GM18505 (cell line): ENCODE measurements around the gene MICU2.
"Not testable (repeated sequence)": the region's sequence is repeated elsewhere in the genome, so short reads cannot be mapped to it uniquely, and the experiment has no call there.

Experiments used
- ATAC-seq: cut with Tn5 transposase; IDR thresholded peaks from one replicate; pipeline ENCODE4 v1.9.1; 2021; ENCODE audit not compliant: unreplicated experiment
- POLR2A ChIP-seq: IDR thresholded peaks from 4 replicates; pipeline ENCODE4 v1.6.1; 2011; ENCODE audit warnings: borderline replicate concordance; ENCODE audit not compliant: insufficient read depth, insufficient read length; ENCODE audit errors: extremely low read depth

The MICU2 gene

DNA sequence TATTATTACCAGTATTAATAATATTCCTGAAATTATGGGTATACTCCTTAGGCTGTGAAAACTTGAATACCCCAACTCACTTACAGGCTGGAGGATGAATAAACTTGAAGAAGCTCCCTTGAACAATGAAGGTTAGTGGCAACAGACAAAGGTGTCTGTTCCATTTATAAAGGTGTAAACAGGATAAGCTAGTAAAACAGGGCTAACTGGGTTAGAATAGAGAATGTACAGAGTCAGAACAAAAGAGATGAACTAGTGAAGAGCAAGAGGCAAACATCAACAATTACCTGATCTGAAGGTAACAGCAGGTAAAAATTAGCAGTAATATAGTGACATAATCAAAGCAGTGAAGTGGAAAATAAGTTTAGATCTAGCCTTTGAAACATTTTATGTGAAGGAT is 23.2 kb downstream of the MICU2 start:
- TF ChIP-seq POLR2A, result no peak

DNA sequence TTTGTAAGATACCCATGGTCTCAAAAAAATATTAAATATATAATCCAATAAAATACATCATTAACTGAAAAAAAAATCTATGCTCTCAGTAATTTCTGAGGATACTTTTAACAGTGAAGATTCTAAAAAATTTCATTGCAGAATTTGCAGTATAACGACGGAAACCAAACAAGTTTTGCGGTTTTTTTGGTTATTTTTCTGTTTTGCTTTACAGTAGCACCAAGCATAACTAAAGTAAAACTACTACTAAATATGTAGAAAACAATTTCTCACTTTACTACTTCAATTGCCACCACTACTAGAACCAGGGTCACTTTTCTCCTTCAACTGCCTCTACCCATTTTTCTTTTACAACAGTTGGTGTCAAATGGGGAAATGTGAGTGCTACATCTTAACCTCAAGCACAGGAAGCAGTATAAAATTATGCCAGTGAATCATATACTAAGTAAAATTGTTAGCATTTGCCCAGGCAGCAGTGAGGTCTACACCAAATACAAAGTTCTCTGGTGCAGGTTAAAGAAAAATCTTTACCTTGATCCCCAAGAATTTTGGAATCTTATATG is 24.1 kb downstream of the MICU2 start:
- no peak for ATAC-seq

More for the DNA sequence above, 23.2 kb downstream of the MICU2 start:
- no peak for ATAC-seq

DNA sequence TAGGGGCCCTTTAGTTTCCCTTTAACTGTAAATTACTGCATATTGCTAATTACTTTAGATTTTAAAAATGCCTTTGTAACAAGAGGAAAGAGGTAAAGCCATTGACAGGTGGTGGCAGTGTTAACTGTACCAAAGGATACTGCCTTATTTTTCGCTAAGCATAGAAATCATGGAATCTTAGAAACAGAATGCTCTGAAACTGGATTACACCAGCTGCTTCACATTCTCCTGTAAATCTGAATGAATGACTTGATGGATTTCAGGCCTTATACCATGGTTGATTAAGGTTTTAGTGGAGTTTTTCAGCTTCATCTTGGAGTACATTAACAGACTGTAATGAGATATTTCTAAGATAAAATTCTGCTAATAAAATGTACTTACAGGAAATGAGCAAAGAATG is 25.2 kb downstream of the MICU2 start:
- no peak for ATAC-seq

More for the DNA sequence above, 24.1 kb downstream of the MICU2 start:
- no peak for TF ChIP-seq POLR2A

DNA sequence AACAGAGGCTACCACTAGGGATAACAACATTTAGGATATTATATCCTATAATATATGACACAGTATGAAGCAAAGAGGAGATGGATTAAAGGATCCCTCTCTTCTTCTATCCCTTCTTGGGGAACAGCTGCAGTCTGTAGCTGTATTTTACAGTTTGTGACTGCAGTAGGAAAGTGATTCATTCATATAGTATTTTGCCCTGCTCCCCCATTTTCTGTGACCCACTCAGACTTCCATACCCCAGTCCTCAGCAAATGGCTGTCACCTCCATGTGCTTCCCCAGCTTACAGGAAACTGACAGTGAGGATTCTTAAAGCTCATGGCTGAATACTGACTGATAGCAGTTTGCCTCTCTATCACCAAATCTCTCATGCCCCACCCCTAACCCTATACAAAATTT is 27.5 kb downstream of the MICU2 start:
- no peak for TF ChIP-seq POLR2A
- no peak for ATAC-seq

More for the DNA sequence above, 25.2 kb downstream of the MICU2 start:
- no peak for TF ChIP-seq POLR2A

DNA sequence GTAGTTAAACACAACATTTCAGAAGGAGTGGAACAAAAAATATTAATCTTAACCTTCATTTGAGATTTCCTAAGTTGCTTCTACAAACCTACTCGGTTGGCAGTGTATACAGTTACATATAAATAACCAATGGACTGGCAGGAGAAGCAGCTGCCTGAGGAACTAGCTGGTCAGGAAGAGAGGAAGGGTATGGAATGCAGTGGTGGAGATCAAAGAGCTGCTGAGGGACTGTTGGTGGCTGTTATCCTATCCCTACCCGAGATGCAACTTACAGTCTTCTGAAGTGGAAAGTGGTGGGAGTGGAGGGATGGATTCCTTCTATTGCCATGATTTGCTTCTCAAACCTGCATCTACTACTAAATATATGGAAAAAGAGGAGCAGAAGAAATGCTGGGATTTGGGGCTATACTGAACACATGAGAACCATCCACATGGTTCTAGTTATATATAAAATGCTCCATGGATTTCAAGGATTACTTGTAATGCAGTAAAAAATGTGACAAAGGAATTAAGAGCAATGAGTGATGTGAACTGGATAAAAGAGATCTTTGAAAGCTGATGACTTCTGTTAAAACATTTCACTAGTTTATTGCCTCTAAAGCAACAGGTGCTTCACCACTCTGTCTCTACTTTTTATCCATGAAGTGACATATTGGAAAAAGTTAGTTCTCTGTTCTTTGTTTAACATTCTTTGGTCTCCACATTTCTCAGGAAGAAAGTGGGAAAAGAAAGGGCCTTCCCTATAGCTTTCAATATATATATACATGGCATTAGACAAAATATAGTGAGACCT is 29.9 kb downstream of the MICU2 start:
- TF ChIP-seq POLR2A, result no peak
- no peak for ATAC-seq

DNA sequence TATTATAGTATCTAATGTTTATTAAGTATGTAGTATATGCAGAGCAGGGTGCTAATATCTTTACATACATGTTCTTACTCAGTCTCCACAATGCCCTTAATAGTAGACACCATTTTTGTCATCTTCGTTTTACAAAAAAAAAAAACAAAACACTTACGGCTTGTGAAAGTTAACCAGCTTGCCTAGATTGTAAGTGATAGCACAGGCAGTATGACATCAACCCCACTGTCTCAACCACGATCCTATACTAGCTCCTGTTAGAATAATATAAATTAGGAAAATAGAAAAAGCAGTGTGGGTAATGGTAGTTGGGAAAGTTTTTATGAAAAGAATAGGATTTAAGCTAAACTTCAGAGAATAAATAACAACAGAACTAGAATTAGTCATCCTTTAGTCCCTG is 34.3 kb downstream of the MICU2 start:
- no peak for ATAC-seq
- TF ChIP-seq POLR2A, result no peak

DNA sequence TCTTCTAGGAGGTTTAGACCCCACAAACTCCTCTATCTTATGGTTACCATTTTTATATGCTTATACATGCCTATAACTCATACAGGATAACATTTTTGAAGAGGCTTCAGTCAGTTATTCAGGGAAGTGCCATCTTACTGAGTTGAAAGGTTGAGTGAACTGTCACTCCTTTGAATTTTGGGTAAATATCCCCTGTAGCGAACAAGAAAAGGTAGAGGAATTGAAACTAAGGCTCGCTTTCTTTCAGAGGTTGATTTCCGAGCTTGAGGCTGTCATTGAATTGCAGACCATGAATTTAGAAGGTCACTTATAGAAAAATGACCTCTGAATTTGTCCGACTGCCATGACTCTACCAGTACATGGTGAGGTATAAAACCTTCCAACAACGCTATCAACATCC is 35.1 kb downstream of the MICU2 start:
- no peak for TF ChIP-seq POLR2A
- no peak for ATAC-seq

DNA sequence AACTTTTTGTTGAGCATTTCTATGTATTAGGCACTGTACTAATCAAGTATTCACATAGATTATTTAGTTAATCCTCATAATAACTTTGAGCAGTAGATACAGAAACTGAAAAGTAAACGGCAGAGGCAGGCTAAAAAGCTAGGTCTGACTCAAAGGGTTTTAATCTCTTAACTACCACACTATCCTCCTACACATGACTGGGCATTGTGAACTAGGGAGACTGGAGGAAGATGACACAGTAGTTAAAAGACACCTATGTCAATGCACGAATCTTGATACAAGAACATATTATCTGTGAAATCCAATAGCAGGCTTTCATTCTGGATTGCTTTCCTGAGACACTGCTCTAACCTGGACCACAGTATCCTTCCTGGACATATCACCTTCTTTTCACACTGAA is 36.3 kb downstream of the MICU2 start:
- no peak for TF ChIP-seq POLR2A
- ATAC-seq, result no peak

DNA sequence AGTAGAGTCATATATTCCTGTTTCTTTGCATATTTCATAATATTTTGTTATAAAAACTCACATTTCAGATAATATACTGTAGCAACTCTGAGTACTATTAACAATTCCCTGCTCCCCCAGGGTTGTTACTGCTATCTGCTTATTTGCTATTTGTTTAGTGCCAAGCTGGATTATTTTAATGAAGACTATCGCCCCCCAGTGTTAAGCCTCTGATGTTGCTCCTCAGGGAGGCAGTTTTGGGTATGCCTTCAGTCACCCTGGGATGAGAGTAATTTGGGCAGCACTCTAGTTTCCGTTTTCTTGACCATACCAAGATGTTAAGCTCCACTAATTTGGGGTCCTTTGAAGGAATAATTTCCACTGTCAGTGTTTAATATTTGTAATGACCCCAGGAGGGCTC is 46.0 kb downstream of the MICU2 start:
- TF ChIP-seq POLR2A, result no peak
- ATAC-seq, result no peak

DNA sequence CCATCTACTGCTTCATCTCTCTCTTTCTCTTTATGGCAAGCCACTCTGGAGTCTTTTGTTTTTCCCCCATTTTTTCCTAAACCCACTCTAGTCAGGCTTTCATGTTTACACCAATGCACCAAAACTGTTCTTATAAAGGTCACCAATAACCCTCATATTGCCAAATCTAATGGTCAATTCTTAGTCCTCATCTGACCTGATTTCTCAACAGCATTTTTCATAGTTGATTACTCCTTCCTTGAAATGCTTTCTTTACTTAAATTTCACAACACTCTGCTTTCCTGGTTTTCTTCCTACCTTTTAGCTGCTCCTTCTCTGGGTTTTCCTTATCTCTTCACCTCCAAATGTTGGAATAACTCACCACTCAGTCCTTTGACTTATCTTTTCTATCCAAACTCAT is 47.9 kb downstream of the MICU2 start:
- no peak for TF ChIP-seq POLR2A
- no peak for ATAC-seq

DNA sequence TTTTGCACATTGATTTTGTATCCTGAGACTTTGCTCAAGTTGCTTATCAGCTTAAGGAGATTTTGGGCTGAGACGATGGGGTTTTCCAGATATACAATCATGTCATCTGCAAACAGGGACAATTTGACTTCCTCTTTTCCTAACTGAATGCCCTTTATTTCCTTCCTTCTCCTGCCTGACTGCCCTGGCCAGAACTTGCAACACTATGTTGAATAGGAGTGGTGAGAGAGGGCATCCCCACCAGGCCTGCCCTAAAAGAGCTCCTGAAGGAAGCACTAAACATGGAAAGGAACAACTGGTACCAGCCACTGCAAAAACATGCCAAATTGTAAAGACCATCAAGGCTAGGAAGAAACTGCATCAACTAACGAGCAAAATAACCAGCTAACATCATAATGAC is 50.7 kb downstream of the MICU2 start:
- ATAC-seq, result not testable (repeated sequence)

DNA sequence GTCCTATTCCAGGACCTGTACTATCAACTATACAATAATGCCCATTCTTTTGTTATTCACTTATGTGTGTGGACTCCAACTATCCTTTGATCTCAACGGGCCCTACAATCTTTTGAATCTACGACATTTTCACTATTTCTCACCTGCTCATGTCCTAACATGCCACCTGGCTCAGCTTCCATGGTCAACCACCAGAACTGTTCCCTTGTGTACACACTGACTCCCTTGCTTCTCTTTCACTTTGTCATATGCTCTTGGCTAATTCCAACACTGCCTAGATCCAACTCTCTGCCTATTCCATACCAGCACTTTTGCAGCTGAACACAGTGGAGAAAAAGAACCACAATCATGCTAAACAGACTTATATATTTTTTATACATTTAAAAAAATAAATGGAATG is 53.1 kb downstream of the MICU2 start:
- TF ChIP-seq POLR2A, result no peak

DNA sequence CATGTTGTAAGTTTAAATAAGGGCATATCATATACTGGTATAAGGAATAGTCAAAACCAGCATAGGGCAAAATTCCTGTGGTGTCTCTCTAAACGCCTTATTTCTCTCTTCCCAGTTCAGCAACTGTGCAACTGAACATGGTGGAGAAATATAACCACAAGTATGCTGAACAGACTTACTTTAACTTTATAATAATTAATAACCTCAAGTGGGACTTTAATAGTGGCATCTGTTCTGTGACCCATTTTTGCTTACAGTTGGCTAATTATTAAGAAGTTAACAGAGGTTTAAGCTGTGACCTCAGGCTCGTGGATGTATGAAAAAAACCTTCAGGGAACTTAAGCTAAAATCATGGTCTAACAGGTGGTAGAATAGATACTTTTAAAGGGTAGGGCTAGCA is 54.3 kb downstream of the MICU2 start:
- TF ChIP-seq POLR2A, result no peak
- ATAC-seq, result no peak

More for the DNA sequence above, 53.1 kb downstream of the MICU2 start:
- ATAC-seq, result no peak

DNA sequence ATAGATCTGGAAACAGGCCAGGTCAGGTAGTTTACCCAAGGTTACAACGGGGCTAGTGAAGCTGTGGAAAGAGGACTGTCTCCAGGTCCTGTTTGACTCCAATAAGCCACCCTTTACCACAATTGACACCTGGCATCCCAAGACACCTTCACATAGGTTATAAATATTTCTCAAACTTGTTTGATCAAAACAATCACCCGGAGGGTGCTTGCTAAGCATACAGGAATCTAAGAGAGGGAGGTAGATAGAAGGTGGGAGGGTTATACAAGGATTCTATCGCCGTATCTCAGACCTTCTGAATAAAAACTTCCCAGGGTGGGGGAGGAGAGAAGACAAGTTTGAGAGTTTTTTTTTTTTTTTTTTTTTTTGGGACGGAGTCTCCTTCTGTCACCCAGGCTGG is 55.4 kb downstream of the MICU2 start:
- no peak for TF ChIP-seq POLR2A
- no peak for ATAC-seq
